Spleen (tissue), 11 donors: Measurements from ENCODE around the gene TEX28. TPM values are rescaled to one million over a fixed set of nuclear protein-coding genes. Genes with fewer than 3 reads are reported as not detected.
"Not testable (repeated sequence)": the region's sequence is repeated elsewhere in the genome, so short reads cannot be mapped to it uniquely, and the experiment has no call there.

Experiments
- DNase-seq: peaks from one replicate; pipeline ENCODE4 v3.0.0-alpha.2; 2020
- H3K27ac ChIP-seq, 8 donors: fragments of 200-600 bp; sonication (generic) in 7 of 8; 1 replicate in 4 of 8; 2 replicates in 4 of 8; pipeline versions ENCODE4 v1.5.0 to v1.8.0; 2016 to 2021; ENCODE audit warnings: inconsistent platforms in 4 of 8, mild to moderate bottlenecking in 4 of 8, moderate library complexity in 1 of 8
- H3K27me3 ChIP-seq, 7 donors: fragments of 200-600 bp; sonication (generic) in 6 of 7; replicated peaks in 1 of 7; 1 replicate in 4 of 7; 2 replicates in 3 of 7; pipeline versions ENCODE4 v1.5.0 to v1.8.0; 2016 to 2021; ENCODE audit warnings: inconsistent platforms in 3 of 7, mild to moderate bottlenecking in 1 of 7
- H3K36me3 ChIP-seq, 6 donors: fragments of 200-600 bp; sonication (generic) in 5 of 6; 1 replicate in 4 of 6; 2 replicates in 2 of 6; pipeline versions ENCODE4 v1.5.0 to v1.8.0; 2016 to 2021; ENCODE audit warnings: inconsistent platforms in 2 of 6
- H3K4me1 ChIP-seq, 6 donors: fragments of 200-600 bp; sonication (generic) in 5 of 6; 1 replicate in 3 of 6; 2 replicates in 3 of 6; pipeline versions ENCODE4 v1.5.0 to v1.8.0; 2016 to 2021; ENCODE audit warnings: inconsistent platforms in 3 of 6
- H3K4me3 ChIP-seq, 8 donors: fragments of 200-600 bp; sonication (generic) in 7 of 8; 1 replicate in 4 of 8; 2 replicates in 4 of 8; pipeline versions ENCODE4 v1.5.0 to v1.8.0; 2016 to 2021; ENCODE audit warnings: inconsistent platforms in 4 of 8, mild to moderate bottlenecking in 4 of 8, moderate library complexity in 2 of 8
- H3K9me3 ChIP-seq, 8 donors: fragments of 200-600 bp; sonication (generic) in 7 of 8; 1 replicate in 4 of 8; 2 replicates in 4 of 8; pipeline versions ENCODE4 v1.5.0 to v1.8.0; 2016 to 2021; ENCODE audit warnings: inconsistent platforms in 4 of 8
- WGBS, 5 donors: extraction: QIAGEN DNeasy Blood & Tissue Kit in 3 of 5; methylation state at CpG; one replicate each; pipeline versions ENCODE4 v1.1.5 to v1.1.7; 2013 to 2018; 5-methylcytosine and 5-hydroxymethylcytosine counted together
- intact Hi-C: fragments of 100-400 bp; cut with DNase I; formaldehyde crosslinking; loops from one replicate; pipeline ENCODE4 v1.15.0; 2023; ENCODE audit warnings: low total_unique reads
- polyA plus RNA-seq, 3 donors: library from polyadenylated mRNA; stranded (reverse); fragments of 200-250 nt; gene quantifications; one replicate each; pipeline ENCODE4 v1.2.1, GENCODE V29; 2013
- total RNA-seq, 7 donors: library from RNA; depleted of rRNA in 3 of 7; stranded (reverse); fragments of >200 nt in 3 of 7; fragmentation: NEBNext Ultra II Directional in 4 of 7; extraction: Animal tissue kit (Norgen Biotek cat#: 25700) in 4 of 7; gene quantifications; one replicate each; pipeline versions ENCODE4 v1.1.0 to v1.2.1, GENCODE V29; 2016 to 2021
- donor health status: healthy with polysubstance abuse.
- donor health status: DM: no; HTN: no; CAD: no; lungs with moderate emphysema.
- donor health status: DM: no; HTN: no; CAD: no.
- donor health status: Bipolar disorder and iron deficiency.
- donor health status: healthy.
- donor health status: DM: no; HTN: no; CAD: no.
- donor health status: DM: yes; HTN: yes; CAD: no.

The TEX28 gene
- total and polyA plus RNA-seq, 10 donors = not detected

GRCh38 chrX:154225292-154225691 is 69.6 kb downstream of the TEX28 start:
- H3K27me3 ChIP-seq, H3K36me3 ChIP-seq, H3K9me3 ChIP-seq, H3K4me1 ChIP-seq, H3K4me3 ChIP-seq, intact Hi-C loops, DNase-seq, H3K27ac ChIP-seq: not testable (repeated sequence)
- no CpG with 5 or more reads among the region's 6 CpGs for WGBS, 5 donors

Other genes with a start within 250 kb of the TEX28 start
- 100 to 1,000 TPM in 1 of 7 donors, 10 to 100 TPM in 6; 63.3 to 104 (median 83.5) TPM for gene MECP2, start 197.4 kb downstream of the TEX28 start, total RNA-seq
- 10 to 100 TPM; 15.2 to 22.7 (median 17.7) TPM for gene MECP2, start 197.4 kb downstream of the TEX28 start, polyA plus RNA-seq
- not detected for gene OPN1LW, start 150.9 kb downstream of the TEX28 start, total RNA-seq
- not detected for gene OPN1LW, start 150.9 kb downstream of the TEX28 start, polyA plus RNA-seq
- gene OPN1MW, start 112.5 kb downstream of the TEX28 start, total RNA-seq = not detected
- gene OPN1MW, start 112.5 kb downstream of the TEX28 start, polyA plus RNA-seq = not detected
- gene OPN1MW2, start 75.4 kb downstream of the TEX28 start, total RNA-seq = not detected
- gene OPN1MW2, start 75.4 kb downstream of the TEX28 start, polyA plus RNA-seq = not detected
- gene OPN1MW3, start 37.5 kb downstream of the TEX28 start, total RNA-seq = not detected
- gene OPN1MW3, start 37.5 kb downstream of the TEX28 start, polyA plus RNA-seq = not detected
- 1 to 10 TPM in 3 of 7 donors, under 1 TPM in 3, not detected in 1; 0.42 to 3.7 (median 1.2) TPM for gene TKTL1, start 671 bp upstream of the TEX28 start, total RNA-seq
- under 1 TPM; 0.13 to 0.57 (median 0.24) TPM for gene TKTL1, start 671 bp upstream of the TEX28 start, polyA plus RNA-seq
- gene FLNA, start 79.5 kb upstream of the TEX28 start, total RNA-seq = 1,000 to 10,000 TPM in 1 of 7 donors, 100 to 1,000 TPM in 6; 401 to 1,447 (median 668) TPM
- gene FLNA, start 79.5 kb upstream of the TEX28 start, polyA plus RNA-seq = 100 to 1,000 TPM; 259 to 548 (median 322) TPM
- 10 to 100 TPM; 29.8 to 56.3 (median 49.9) TPM for gene EMD, start 84.2 kb upstream of the TEX28 start, total RNA-seq
- gene EMD, start 84.2 kb upstream of the TEX28 start, polyA plus RNA-seq = 10 to 100 TPM; 77.8 to 83.1 (median 78.9) TPM
- gene RPL10, start 103.3 kb upstream of the TEX28 start, total RNA-seq = 1,000 to 10,000 TPM; 2,711 to 4,089 (median 3,238) TPM
- gene RPL10, start 103.3 kb upstream of the TEX28 start, polyA plus RNA-seq = 1,000 to 10,000 TPM; 6,919 to 9,324 (median 8,870) TPM
- gene DNASE1L1, start 114.1 kb upstream of the TEX28 start, total RNA-seq = 10 to 100 TPM; 25.9 to 54.5 (median 43.5) TPM
- gene DNASE1L1, start 114.1 kb upstream of the TEX28 start, polyA plus RNA-seq = 10 to 100 TPM; 18.1 to 26.5 (median 22.5) TPM
- 100 to 1,000 TPM in 1 of 7 donors, 10 to 100 TPM in 6; 70.1 to 107 (median 76.3) TPM for gene TAFAZZIN, start 116.4 kb upstream of the TEX28 start, total RNA-seq
- 100 to 1,000 TPM in 2 of 3 donors, 10 to 100 TPM in 1; 65.7 to 135 (median 115) TPM for gene TAFAZZIN, start 116.4 kb upstream of the TEX28 start, polyA plus RNA-seq
- gene ATP6AP1, start 133.6 kb upstream of the TEX28 start, total RNA-seq = 100 to 1,000 TPM in 3 of 7 donors, 10 to 100 TPM in 4; 80.3 to 127 (median 99.9) TPM
- gene ATP6AP1, start 133.6 kb upstream of the TEX28 start, polyA plus RNA-seq = 10 to 100 TPM; 34.2 to 62.3 (median 44.1) TPM
- gene GDI1, start 142.0 kb upstream of the TEX28 start, total RNA-seq = 100 to 1,000 TPM in 6 of 7 donors, 10 to 100 TPM in 1; 88.7 to 137 (median 111) TPM
- 100 to 1,000 TPM in 2 of 3 donors, 10 to 100 TPM in 1; 56.2 to 125 (median 107) TPM for gene GDI1, start 142.0 kb upstream of the TEX28 start, polyA plus RNA-seq
- gene FAM50A, start 149.0 kb upstream of the TEX28 start, total RNA-seq = 10 to 100 TPM; 30.3 to 53.9 (median 45.5) TPM
- gene FAM50A, start 149.0 kb upstream of the TEX28 start, polyA plus RNA-seq = 100 to 1,000 TPM in 1 of 3 donors, 10 to 100 TPM in 2; 65.7 to 123 (median 99.4) TPM
- 10 to 100 TPM in 6 of 7 donors, 1 to 10 TPM in 1; 9.1 to 46.8 (median 27.2) TPM for gene PLXNA3, start 163.2 kb upstream of the TEX28 start, total RNA-seq
- gene PLXNA3, start 163.2 kb upstream of the TEX28 start, polyA plus RNA-seq = 10 to 100 TPM in 1 of 3 donors, 1 to 10 TPM in 2; 2.5 to 11.6 (median 4.1) TPM
- 10 to 100 TPM; 11.8 to 25.2 (median 16.7) TPM for gene LAGE3, start 184.2 kb upstream of the TEX28 start, total RNA-seq
- gene LAGE3, start 184.2 kb upstream of the TEX28 start, polyA plus RNA-seq = 10 to 100 TPM; 15.0 to 27.7 (median 27.3) TPM
- 10 to 100 TPM; 18.6 to 36.3 (median 23.1) TPM for gene UBL4A, start 191.5 kb upstream of the TEX28 start, total RNA-seq
- 10 to 100 TPM; 13.4 to 27.1 (median 20.6) TPM for gene UBL4A, start 191.5 kb upstream of the TEX28 start, polyA plus RNA-seq
- gene SLC10A3, start 195.5 kb upstream of the TEX28 start, total RNA-seq = 10 to 100 TPM; 15.9 to 21.8 (median 17.4) TPM
- gene SLC10A3, start 195.5 kb upstream of the TEX28 start, polyA plus RNA-seq = 10 to 100 TPM; 11.0 to 17.0 (median 14.1) TPM
- 10 to 100 TPM; 29.1 to 38.1 (median 34.7) TPM for gene FAM3A, start 221.1 kb upstream of the TEX28 start, total RNA-seq
- 10 to 100 TPM; 35.2 to 54.5 (median 52.3) TPM for gene FAM3A, start 221.1 kb upstream of the TEX28 start, polyA plus RNA-seq